Ovary (tissue), 3 donors: ENCODE data around the gene PPIL6.

Experiments used
- CTCF ChIP-seq, 3 donors: fragments of 450-650 bp in 2 of 3; fragments of 200-600 bp in 1 of 3; IDR thresholded peaks; one replicate each; pipeline versions ENCODE4 v1.5.1 to v1.8.0; 2016 to 2022; ENCODE audit warnings: antibody characterized with exemption in 3 of 3, mild to moderate bottlenecking in 1 of 3
- POLR2A ChIP-seq: fragments of 450-650 bp; IDR thresholded peaks from one replicate; pipeline ENCODE4 v1.6.1; 2017; ENCODE audit warnings: antibody characterized with exemption, mild to moderate bottlenecking, moderate library complexity
- donor health status: DM: no; HTN: no; CAD: no.

DNA sequence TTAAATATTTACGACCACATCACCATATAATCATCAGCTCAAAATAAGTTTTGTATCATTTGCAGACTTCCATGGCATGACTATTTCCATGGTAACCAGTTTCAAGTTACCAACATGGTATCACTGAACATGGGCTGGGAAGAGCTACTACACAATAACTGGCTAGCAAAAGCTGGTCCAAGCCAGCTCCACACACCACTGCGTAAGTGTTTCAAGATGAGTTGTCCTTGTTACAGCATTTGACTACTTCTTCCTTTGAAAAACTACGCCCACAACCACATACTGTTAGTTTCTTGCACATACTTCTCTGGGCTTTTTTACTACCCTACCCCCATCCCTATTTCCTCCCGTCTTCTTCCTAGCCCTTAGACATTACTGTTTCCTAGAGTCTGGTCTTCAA, 66.7 kb downstream of the PPIL6 start:
- TF ChIP-seq POLR2A (no peak), CTCF (IDR thresholded peaks at IDR 0.05) (no peak)
